OCI-LY1 (cell line): Measurements from ENCODE around the gene GGCT.

Experiments
- H2AFZ ChIP-seq: fragments of 200-600 bp; sonication (generic), shearing (Covaris generic); 2 replicates; pipeline ENCODE4 v1.6.0; 2014; ENCODE audit warnings: antibody characterized with exemption, mild to moderate bottlenecking, low read length
- H3F3A ChIP-seq: fragments of 200-600 bp; sonication (generic), shearing (Covaris generic); 2 replicates; pipeline ENCODE4 v1.6.0; 2014; ENCODE audit warnings: mild to moderate bottlenecking, antibody characterized with exemption, low read length, moderate library complexity; ENCODE audit not compliant: insufficient read depth
- H3K27ac ChIP-seq: fragments of 200-600 bp; sonication (generic); 2 replicates; pipeline ENCODE4 v1.5.1; 2014; ENCODE audit warnings: low read length, mixed run types, mild to moderate bottlenecking, low read depth; ENCODE audit not compliant: poor library complexity, severe bottlenecking
- H3K27me3 ChIP-seq: fragments of 200-600 bp; sonication (generic); 2 replicates; pipeline ENCODE4 v1.6.0; 2014; ENCODE audit warnings: antibody characterized with exemption, mild to moderate bottlenecking, low read length, moderate library complexity; ENCODE audit not compliant: insufficient read depth
- H3K36me3 ChIP-seq: fragments of 200-600 bp; sonication (generic); 2 replicates; pipeline ENCODE4 v1.6.1; 2014; ENCODE audit warnings: mild to moderate bottlenecking, antibody characterized with exemption, low read length, moderate library complexity, mixed read lengths; ENCODE audit not compliant: insufficient read depth
- H3K4me1 ChIP-seq: fragments of 200-600 bp; sonication (generic); 2 replicates; pipeline ENCODE4 v1.5.1; 2014; ENCODE audit warnings: mild to moderate bottlenecking, low read length, moderate library complexity; ENCODE audit not compliant: insufficient read depth, severe bottlenecking
- H3K4me2 ChIP-seq: fragments of 200-600 bp; sonication (generic), shearing (Covaris generic); 2 replicates; pipeline ENCODE4 v1.6.1; 2014; ENCODE audit warnings: low read length
- H3K4me3 ChIP-seq: fragments of 200-600 bp; sonication (generic); 2 replicates; pipeline ENCODE4 v1.5.1; 2014; ENCODE audit warnings: low read length, low read depth, mild to moderate bottlenecking, mixed read lengths; ENCODE audit not compliant: poor library complexity, severe bottlenecking
- H3K79me2 ChIP-seq: fragments of 200-600 bp; shearing (Covaris generic); 2 replicates; pipeline ENCODE4 v1.6.1; 2016; ENCODE audit warnings: mixed run types, low read length, mixed read lengths; ENCODE audit not compliant: insufficient read depth
- H3K9ac ChIP-seq: fragments of 200-600 bp; sonication (generic), shearing (Covaris generic); 2 replicates; pipeline ENCODE4 v1.6.1; 2014; ENCODE audit warnings: mild to moderate bottlenecking, low read length, mixed read lengths
- H3K9me2 ChIP-seq: fragments of 200-600 bp; sonication (generic), shearing (Covaris generic); 2 replicates; pipeline ENCODE4 v1.6.1; 2014; ENCODE audit warnings: low read depth, mild to moderate bottlenecking, low read length, mixed read lengths
- H3K9me3 ChIP-seq: fragments of 200-600 bp; shearing (Covaris generic); 2 replicates; pipeline ENCODE4 v1.6.1; 2014; ENCODE audit warnings: low read length, mixed read lengths
- H4K20me1 ChIP-seq: fragments of 200-600 bp; sonication (generic), shearing (Covaris generic); 2 replicates; pipeline ENCODE4 v1.6.0; 2016; ENCODE audit warnings: mild to moderate bottlenecking, low read length; ENCODE audit not compliant: insufficient read depth
- EZH2 ChIP-seq: fragments of 200-600 bp; sonication (generic), shearing (Covaris generic); IDR thresholded peaks from 2 replicates; pipeline ENCODE4 v1.8.0; 2017; ENCODE audit warnings: borderline replicate concordance, mixed run types, mild to moderate bottlenecking, antibody characterized with exemption, low read length, moderate library complexity, mixed read lengths
- TF ChIP-seq, protein P1 (sequence below): fragments of 200-600 bp; sonication (generic), shearing (Covaris generic); IDR thresholded peaks from 2 replicates; pipeline ENCODE4 v1.5.1; 2017; ENCODE audit warnings: mild to moderate bottlenecking, antibody characterized with exemption, low read length, moderate library complexity, mixed read lengths

The GGCT gene

DNA sequence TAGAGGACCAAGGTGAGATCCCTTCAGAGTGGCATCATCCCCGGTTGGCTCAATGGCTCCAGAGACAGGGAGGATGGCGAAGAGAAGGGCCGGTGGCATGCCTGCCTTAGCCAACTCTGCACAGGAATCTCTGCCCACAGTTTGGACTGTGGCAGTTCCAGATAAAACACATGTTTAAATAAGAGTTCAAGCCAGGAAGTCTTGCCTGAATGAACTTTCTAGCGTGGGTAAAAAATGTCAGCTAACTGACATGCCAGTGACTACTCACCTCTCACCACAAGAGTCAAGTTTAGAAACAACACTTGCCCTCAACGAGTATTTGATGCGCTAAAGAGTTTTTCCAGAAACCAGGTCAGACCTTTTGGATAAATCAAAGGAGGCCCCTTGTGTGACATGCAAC lies 29.0 kb downstream of the GGCT start:
- no peaks in the 10 kb centered on the region for H3K9me3 ChIP-seq
- no peak overlapping the region for H3K4me3 ChIP-seq
- no peaks in the 10 kb centered on the region for H4K20me1 ChIP-seq
- no peaks in the 10 kb centered on the region for H3F3A ChIP-seq
- H3K27me3 ChIP-seq = no peaks in the 10 kb centered on the region
- H3K9ac ChIP-seq = no peak overlapping the region
- H3K36me3 ChIP-seq = peaks cover 4% of the 10 kb centered on the region; the same call in 1 of the 2 replicates
- H2AFZ ChIP-seq = no peak overlapping the region
- peaks cover 29% of the 10 kb centered on the region for H3K4me1 ChIP-seq
- H3K9me2 ChIP-seq = no peaks in the 10 kb centered on the region
- H3K27ac ChIP-seq = no peak overlapping the region
- no peak overlapping the region for H3K4me2 ChIP-seq
- no peak for TF ChIP-seq EZH2
- TF ChIP-seq, protein P1, sequence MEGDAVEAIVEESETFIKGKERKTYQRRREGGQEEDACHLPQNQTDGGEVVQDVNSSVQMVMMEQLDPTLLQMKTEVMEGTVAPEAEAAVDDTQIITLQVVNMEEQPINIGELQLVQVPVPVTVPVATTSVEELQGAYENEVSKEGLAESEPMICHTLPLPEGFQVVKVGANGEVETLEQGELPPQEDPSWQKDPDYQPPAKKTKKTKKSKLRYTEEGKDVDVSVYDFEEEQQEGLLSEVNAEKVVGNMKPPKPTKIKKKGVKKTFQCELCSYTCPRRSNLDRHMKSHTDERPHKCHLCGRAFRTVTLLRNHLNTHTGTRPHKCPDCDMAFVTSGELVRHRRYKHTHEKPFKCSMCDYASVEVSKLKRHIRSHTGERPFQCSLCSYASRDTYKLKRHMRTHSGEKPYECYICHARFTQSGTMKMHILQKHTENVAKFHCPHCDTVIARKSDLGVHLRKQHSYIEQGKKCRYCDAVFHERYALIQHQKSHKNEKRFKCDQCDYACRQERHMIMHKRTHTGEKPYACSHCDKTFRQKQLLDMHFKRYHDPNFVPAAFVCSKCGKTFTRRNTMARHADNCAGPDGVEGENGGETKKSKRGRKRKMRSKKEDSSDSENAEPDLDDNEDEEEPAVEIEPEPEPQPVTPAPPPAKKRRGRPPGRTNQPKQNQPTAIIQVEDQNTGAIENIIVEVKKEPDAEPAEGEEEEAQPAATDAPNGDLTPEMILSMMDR = no peak
- H3K79me2 ChIP-seq = no peaks in the 10 kb centered on the region

DNA sequence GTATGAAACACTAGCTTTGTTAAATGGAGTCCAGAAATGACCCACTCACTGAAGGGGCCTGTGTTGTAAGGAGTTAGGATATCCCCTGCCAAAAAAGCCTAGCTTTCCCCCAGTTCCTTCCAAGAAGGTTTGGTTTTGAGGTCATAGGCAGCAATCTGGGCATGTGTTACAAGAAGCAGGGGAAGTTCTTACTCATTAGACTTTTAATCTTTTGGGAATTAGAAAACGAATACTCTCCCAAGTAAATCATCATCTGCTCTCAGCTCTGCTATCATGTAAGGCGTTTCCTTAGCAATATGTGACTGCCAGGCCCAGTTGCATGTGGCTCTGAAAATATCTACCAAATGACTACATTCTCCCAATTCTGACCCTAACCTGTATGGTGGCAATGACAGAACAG lies 29.7 kb downstream of the GGCT start:
- H2AFZ ChIP-seq = no peak overlapping the region
- H3K79me2 ChIP-seq = no peaks in the 10 kb centered on the region
- H3K4me1 ChIP-seq = peaks cover 29% of the 10 kb centered on the region
- no peak overlapping the region for H3K4me3 ChIP-seq
- H3K4me2 ChIP-seq = no peak overlapping the region
- TF ChIP-seq EZH2 = no peak
- TF ChIP-seq, protein P1 = no peak
- no peaks in the 10 kb centered on the region for H3K9me3 ChIP-seq
- H3K9me2 ChIP-seq = no peaks in the 10 kb centered on the region
- H3K36me3 ChIP-seq = peaks cover 4% of the 10 kb centered on the region; the same call in 1 of the 2 replicates
- H4K20me1 ChIP-seq = no peaks in the 10 kb centered on the region
- H3K9ac ChIP-seq = no peak overlapping the region
- H3F3A ChIP-seq = no peaks in the 10 kb centered on the region
- H3K27ac ChIP-seq = no peak overlapping the region
- no peaks in the 10 kb centered on the region for H3K27me3 ChIP-seq

DNA sequence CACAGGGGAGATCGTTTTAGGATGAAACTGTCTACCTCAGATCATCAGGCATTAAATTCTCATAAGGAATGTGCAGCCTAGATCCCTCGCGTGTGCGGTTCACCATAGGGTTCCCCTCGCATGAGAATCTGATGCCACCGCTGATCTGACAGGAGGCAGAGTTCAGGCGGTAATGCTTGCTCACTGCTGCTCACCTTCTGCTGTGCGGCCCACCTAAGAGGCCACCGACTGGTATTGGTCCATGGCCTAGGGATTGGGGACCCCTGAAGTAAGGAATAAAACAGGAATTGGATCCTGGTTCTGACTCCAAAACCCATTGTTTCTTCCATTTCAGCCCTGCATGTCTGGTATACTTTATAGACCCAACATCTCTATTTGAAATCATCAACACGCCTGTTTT lies 30.1 kb downstream of the GGCT start:
- no peak for TF ChIP-seq EZH2
- TF ChIP-seq, protein P1 = no peak
- Histone ChIP-seq H3K4me1 (peaks cover 28% of the 10 kb centered on the region), H3K9ac (no peak overlapping the region), H3K36me3 (peaks cover 4% of the 10 kb centered on the region; the same call in 1 of the 2 replicates), H3K4me3 (no peak overlapping the region), H3K9me3 (no peaks in the 10 kb centered on the region), H3K79me2 (no peaks in the 10 kb centered on the region), H3F3A (no peaks in the 10 kb centered on the region), H2AFZ (no peak overlapping the region), H4K20me1 (no peaks in the 10 kb centered on the region), H3K27ac (no peak overlapping the region), H3K27me3 (no peaks in the 10 kb centered on the region), H3K9me2 (no peaks in the 10 kb centered on the region), H3K4me2 (no peak overlapping the region)
